Measurements from ENCODE around the gene NRF1. TPM values are rescaled to one million over a fixed set of nuclear protein-coding genes. Genes with fewer than 3 reads are reported as not detected.
A peak's percentile ranks its signal among the peaks of the same experiment; 100 is the strongest.
"Not testable (repeated sequence)": the region's sequence is repeated elsewhere in the genome, so short reads cannot be mapped to it uniquely, and the experiment has no call there.

NRF1 gene
- total RNA-seq, 2 experiments from 2014 or later = 20.5 to 28.9 TPM

DNA sequence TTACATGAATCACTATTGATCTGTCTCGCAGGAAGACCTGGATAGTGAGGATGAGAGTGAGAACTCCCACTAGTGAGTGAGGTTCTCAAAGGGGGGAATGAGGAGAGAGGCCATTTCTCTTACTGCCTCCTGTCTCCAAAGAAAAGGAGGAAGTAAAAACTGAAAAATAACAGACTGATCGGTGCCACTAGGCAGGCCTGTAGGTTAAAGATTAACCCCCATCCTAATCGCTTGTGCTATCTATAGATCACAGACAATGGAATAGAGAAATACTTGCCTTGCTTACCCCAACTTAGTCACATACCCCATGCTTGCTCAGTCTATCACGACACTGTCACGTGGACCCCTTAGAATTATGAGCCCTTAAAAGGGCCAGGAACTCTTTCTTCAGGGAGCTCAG lies 25.3 kb upstream of the NRF1 start:
- H3K27me3 Mint-ChIP-seq; intact Hi-C loops (cut with DNase I, micrococcal nuclease); H3K4me1 Mint-ChIP-seq; DNase-seq; POLR2A ChIA-PET; H3K36me3 Mint-ChIP-seq (ENCODE audit: low read depth); H3K27ac Mint-ChIP-seq; ATAC-seq; H3K4me3 Mint-ChIP-seq: not testable (repeated sequence)
- CTCF ChIA-PET = interaction anchor here (0.9 kb wide), 1 partner anchor 243 kb away, joined by 4 read pairs; no protein-coding TSS in a partner anchor
- H3K9me3 Mint-ChIP-seq (ENCODE audit: low read depth) = peaks cover 21% of the 10 kb centered on the region

DNA sequence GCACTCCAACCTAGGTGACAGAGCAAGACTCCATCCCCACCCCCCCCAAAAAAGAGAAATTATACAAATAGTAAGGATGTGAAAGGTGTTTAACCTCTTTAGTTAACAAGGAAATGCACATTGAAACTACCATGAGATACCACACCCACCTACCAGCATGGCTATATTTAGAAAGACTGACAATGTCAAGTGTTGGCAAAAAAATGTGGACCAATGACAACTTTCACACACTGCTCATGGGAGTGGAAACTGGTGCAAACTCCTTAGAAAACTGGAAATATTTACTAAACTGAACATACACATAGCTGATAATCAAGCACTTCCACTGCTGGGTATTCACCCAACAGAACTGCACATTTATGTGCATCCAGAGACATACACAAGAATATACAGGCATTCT lies 23.3 kb upstream of the NRF1 start:
- H3K27ac Mint-ChIP-seq = no peak overlapping the region
- ATAC-seq = no peak
- H3K27me3 Mint-ChIP-seq = peaks cover 7% of the 10 kb centered on the region
- no peaks in the 10 kb centered on the region for H3K4me1 Mint-ChIP-seq
- DNase-seq = no peak
- peaks cover 21% of the 10 kb centered on the region for H3K9me3 Mint-ChIP-seq (ENCODE audit: low read depth)
- ChIA-PET POLR2A (no interaction called here), CTCF (no interaction called here)
- H3K36me3 Mint-ChIP-seq (ENCODE audit: low read depth) = peaks cover 4% of the 10 kb centered on the region
- no peak overlapping the region for H3K4me3 Mint-ChIP-seq
- intact Hi-C loops (cut with DNase I, micrococcal nuclease) = no loop called here

DNA sequence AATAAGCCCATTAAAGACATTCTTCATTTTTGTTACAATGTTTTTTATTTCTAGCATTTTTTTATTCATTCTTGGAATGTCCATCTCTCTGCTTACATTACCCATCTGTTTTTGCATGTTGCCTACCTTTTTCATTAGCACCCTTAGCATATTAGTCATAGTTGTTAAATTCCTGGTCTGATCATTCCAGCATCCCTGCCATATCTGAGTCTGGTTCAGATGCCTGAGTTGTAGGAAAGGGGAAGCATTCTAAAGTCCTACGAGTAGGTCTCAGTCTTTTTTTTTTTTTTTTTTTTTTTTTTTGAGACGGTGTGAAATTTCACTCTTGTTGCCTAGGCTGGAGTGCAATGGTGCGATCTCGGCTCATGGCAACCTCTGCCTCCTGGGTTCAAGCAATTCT lies 19.7 kb upstream of the NRF1 start:
- CTCF ChIA-PET = interaction anchor here (0.6 kb wide), 1 partner anchor 16 kb away, joined by 3 read pairs; no protein-coding TSS in a partner anchor
- POLR2A ChIA-PET = no interaction called here
- peaks cover 3% of the 10 kb centered on the region for H3K36me3 Mint-ChIP-seq (ENCODE audit: low read depth)
- DNase-seq (no peak), ATAC-seq (no peak)
- H3K4me3 Mint-ChIP-seq = no peak overlapping the region
- no peak overlapping the region for H3K27ac Mint-ChIP-seq
- intact Hi-C loops (cut with DNase I, micrococcal nuclease) = no loop called here
- no peaks in the 10 kb centered on the region for H3K4me1 Mint-ChIP-seq
- H3K27me3 Mint-ChIP-seq = peaks cover 7% of the 10 kb centered on the region
- peaks cover 2% of the 10 kb centered on the region for H3K9me3 Mint-ChIP-seq (ENCODE audit: low read depth)

DNA sequence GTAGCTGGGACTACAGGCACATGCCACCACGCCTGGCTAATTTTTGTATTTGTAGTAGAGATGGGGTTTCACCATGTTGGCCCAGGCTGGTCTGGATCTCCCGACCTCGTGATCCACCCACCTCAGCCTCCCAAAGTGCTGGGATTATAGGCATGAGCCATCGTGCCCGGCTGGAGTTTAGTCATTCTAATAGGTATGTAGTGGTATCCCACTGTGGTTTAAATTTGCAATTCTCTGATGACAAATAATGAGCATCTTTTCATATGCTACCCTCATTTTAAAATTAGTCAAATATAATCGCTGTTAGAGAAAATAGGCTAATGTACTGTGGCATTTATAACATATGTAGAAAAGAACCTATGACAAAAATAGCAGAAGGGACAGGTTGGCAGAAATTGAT lies 15.1 kb upstream of the NRF1 start:
- H3K4me3 Mint-ChIP-seq; POLR2A ChIA-PET; DNase-seq; H3K27ac Mint-ChIP-seq; H3K27me3 Mint-ChIP-seq; H3K9me3 Mint-ChIP-seq (ENCODE audit: low read depth); H3K36me3 Mint-ChIP-seq (ENCODE audit: low read depth); CTCF ChIA-PET; ATAC-seq; H3K4me1 Mint-ChIP-seq: not testable (repeated sequence)
- intact Hi-C loops (cut with DNase I, micrococcal nuclease) = loop anchor here in 1 of 2 experiments (5.0 kb wide), 1 partner anchor 59 kb away; no protein-coding TSS in a partner anchor

DNA sequence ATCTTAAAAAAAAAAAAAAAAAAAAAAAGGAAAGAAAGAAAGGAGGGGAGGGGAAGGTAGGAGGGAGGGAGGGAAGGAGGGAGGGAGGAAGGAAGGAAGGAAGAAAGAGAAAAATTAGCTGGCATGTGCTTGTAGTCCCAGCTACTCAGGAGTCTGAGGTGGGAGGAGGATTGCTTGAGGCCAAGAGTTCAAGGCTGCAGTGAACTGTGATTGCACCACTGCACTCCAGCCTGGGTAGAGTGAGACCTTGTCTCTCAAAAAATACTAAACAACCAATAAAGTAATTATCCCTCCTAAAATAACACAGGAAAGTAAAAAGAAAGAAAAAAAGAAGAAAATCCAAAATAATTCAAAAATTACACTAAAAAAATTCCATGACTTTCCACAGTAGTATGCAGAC lies 13.8 kb upstream of the NRF1 start:
- ATAC-seq (no peak), DNase-seq (no peak)
- no peak overlapping the region for H3K27ac Mint-ChIP-seq
- H3K36me3 Mint-ChIP-seq (ENCODE audit: low read depth) = no peaks in the 10 kb centered on the region
- H3K9me3 Mint-ChIP-seq (ENCODE audit: low read depth) = no peaks in the 10 kb centered on the region
- ChIA-PET CTCF (no interaction called here), POLR2A (no interaction called here)
- H3K4me3 Mint-ChIP-seq = no peak overlapping the region
- H3K4me1 Mint-ChIP-seq = no peaks in the 10 kb centered on the region
- intact Hi-C loops (cut with DNase I, micrococcal nuclease) = loop anchor here in 1 of 2 experiments (5.0 kb wide), 1 partner anchor 60 kb away; no protein-coding TSS in a partner anchor
- H3K27me3 Mint-ChIP-seq = no peaks in the 10 kb centered on the region

DNA sequence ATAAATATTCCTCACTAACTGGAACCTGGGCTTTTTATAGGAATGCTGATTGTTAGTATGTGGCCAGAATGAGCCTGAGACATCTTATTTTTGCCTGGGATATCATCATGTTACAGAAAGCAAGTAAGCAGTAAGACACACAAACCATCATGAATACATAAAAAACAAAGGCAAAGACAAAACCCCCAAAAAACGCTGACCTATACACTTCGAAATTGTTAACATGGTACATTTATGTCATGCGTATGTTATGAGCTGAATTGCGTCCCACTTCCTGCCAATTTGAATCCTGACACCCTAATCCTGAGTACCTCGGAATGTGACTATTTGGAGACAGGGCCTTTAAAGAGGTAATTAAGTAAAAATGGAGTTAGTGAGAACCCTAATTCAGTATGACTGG lies 12.3 kb upstream of the NRF1 start:
- ATAC-seq (no peak), DNase-seq (no peak)
- no peak overlapping the region for H3K27ac Mint-ChIP-seq
- CTCF ChIA-PET = no interaction called here
- H3K36me3 Mint-ChIP-seq (ENCODE audit: low read depth) = no peaks in the 10 kb centered on the region
- intact Hi-C loops (cut with DNase I, micrococcal nuclease) = loop anchor here in 1 of 2 experiments (5.0 kb wide), 1 partner anchor 62 kb away; no protein-coding TSS in a partner anchor
- peaks cover 1% of the 10 kb centered on the region for H3K9me3 Mint-ChIP-seq (ENCODE audit: low read depth)
- no peak overlapping the region for H3K4me3 Mint-ChIP-seq
- peaks cover 10% of the 10 kb centered on the region for H3K4me1 Mint-ChIP-seq
- POLR2A ChIA-PET = no interaction called here
- no peaks in the 10 kb centered on the region for H3K27me3 Mint-ChIP-seq

DNA sequence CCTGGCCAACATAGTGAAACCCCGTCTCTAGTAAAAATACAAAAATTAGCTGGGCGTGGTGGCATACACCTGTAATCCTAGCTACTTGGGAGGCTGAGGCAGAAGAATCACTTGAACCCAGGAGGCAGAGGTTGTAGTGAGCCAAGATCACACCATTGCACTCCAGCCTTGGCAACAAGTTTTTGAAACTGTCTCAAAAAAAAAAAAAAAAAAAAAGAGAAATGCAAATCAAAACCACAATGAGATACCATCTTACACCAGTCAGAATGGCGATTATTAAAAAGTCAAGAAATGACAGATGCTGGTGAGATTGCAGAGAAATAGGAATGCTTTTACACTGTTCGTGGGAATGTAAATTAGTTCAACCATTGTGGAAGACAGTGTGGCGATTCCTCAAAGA lies 7.9 kb upstream of the NRF1 start:
- peaks cover 19% of the 10 kb centered on the region for H3K36me3 Mint-ChIP-seq (ENCODE audit: low read depth)
- CTCF ChIA-PET = interaction anchor here (1.3 to 2.0 kb wide), 2 partner anchors 9 to 11 kb away, joined by 3 to 8 read pairs; no protein-coding TSS in a partner anchor
- not testable (repeated sequence) for H3K27ac Mint-ChIP-seq

DNA sequence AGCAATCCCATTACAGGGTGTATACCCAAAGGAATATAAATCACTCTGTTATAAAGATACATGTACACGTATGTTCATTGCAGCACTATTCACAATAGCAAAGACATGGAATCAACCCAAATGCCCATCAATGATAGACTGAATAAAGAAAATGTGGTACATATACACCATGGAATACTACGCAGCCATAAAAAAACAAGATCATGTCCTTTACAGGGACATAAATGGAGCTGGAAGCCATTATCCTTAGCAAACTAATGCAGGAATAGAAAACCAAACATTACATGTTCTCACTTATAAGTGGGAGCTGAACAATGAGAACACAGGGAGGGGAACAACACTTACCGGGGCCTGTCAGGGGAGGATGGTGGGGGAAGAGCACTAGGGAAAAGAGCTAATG lies 7.5 kb upstream of the NRF1 start:
- DNase-seq; H3K4me3 Mint-ChIP-seq; ATAC-seq; POLR2A ChIA-PET; intact Hi-C loops (cut with DNase I, micrococcal nuclease); H3K27me3 Mint-ChIP-seq; H3K27ac Mint-ChIP-seq; H3K9me3 Mint-ChIP-seq (ENCODE audit: low read depth): not testable (repeated sequence)
- H3K36me3 Mint-ChIP-seq (ENCODE audit: low read depth) = peaks cover 23% of the 10 kb centered on the region
- H3K4me1 Mint-ChIP-seq = peaks cover 35% of the 10 kb centered on the region
- CTCF ChIA-PET = interaction anchor here (1.3 to 2.0 kb wide), 3 partner anchors 8 to 170 kb away, joined by 3 to 8 read pairs (median 5); partner anchors contain the start of gene STRIP2

More for the DNA sequence above, 7.9 kb upstream of the NRF1 start:
- ATAC-seq; H3K27me3 Mint-ChIP-seq; POLR2A ChIA-PET; H3K4me3 Mint-ChIP-seq; intact Hi-C loops (cut with DNase I, micrococcal nuclease); H3K9me3 Mint-ChIP-seq (ENCODE audit: low read depth); DNase-seq: not testable (repeated sequence)
- H3K4me1 Mint-ChIP-seq = peaks cover 34% of the 10 kb centered on the region

DNA sequence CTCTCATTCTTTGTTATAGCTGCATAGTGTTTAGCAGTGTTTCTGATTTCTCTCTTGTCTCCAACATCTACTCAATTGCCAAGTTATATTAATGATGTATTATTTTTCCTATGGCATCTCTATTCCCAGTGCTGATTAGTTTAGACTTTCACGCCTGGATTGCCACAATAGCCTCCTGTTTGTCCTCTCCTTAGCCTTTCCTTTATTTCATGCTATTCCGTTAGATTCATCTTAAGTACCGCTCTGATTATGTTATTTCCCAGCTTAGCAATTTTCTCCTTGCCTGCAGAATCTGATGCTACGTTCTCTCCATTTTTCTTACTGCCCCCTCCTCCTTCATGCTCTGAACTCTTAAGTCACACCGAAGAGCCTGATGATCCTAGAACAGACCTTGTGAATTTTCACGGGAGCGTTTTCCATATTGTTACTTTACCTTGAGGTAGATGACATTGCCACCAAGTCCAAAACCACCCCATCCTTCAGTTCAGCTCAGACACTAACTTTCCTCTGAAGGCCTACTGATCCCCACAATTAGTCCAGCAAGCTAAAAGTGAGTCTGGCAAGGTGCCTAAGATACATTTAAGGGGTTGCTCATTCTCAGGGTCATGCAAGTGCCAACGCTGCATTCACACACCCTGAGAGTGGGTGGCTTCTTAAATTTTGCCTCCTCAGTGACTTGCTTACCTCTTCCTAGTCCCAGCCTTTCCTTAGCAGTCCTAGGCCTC lies 6.6 kb upstream of the NRF1 start:
- Mint-ChIP-seq H3K4me1 (peaks cover 43% of the 10 kb centered on the region), H3K4me3 (no peak overlapping the region), H3K27me3 (no peaks in the 10 kb centered on the region), H3K9me3 (ENCODE audit: low read depth) (peaks cover 3% of the 10 kb centered on the region), H3K36me3 (ENCODE audit: low read depth) (peaks cover 32% of the 10 kb centered on the region), H3K27ac (no peak overlapping the region)
- CTCF ChIA-PET = interaction anchor here (1.6 to 2.1 kb wide), 4 partner anchors 10 to 237 kb away, joined by 3 to 11 read pairs (median 6); partner anchors contain the start of gene STRIP2
- POLR2A ChIA-PET = no interaction called here
- ATAC-seq (no peak), DNase-seq (no peak)
- intact Hi-C loops (cut with DNase I, micrococcal nuclease) = no loop called here

DNA sequence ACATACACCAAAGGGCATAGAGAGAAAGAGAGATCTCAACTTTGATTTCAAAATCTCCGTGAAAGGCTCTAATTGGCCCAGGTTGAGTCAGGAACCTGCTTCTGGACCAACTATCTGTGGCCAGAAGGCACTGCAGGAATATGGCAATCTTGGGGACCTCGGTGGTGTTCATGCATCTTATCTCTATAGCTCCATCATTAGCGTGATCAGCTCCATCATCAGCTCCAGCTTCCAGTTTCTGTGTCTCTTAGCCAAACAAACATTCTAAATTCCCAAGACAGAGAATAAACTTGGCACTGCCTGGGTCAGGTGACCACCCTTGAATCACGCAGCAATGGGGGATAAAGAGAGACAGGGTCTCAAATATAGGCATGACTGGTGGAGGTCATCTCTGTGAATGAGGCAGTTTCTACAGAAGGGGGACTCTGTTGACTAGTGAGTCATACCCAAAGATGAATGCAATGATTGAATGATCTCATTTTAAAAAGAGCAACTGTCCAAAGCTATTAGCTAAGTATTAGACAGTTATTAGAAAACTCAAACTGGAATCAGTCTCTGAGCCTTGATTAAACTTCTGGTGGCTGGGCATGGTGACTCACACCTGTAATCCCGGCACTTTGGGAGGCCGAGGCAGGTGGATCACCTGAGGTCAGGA lies 5.4 kb upstream of the NRF1 start:
- no peak overlapping the region for H3K4me3 Mint-ChIP-seq
- H3K9me3 Mint-ChIP-seq (ENCODE audit: low read depth) = peaks cover 3% of the 10 kb centered on the region
- peaks cover 41% of the 10 kb centered on the region for H3K36me3 Mint-ChIP-seq (ENCODE audit: low read depth)
- DNase-seq = no peak
- ChIA-PET CTCF (interaction anchor here (0.5 to 2.1 kb wide), 6 partner anchors 9 to 505 kb away, joined by 3 to 11 read pairs (median 3); no protein-coding TSS in a partner anchor), POLR2A (no interaction called here)
- H3K27ac Mint-ChIP-seq = no peak overlapping the region
- H3K4me1 Mint-ChIP-seq = peaks cover 53% of the 10 kb centered on the region
- no peaks in the 10 kb centered on the region for H3K27me3 Mint-ChIP-seq
- intact Hi-C loops (cut with DNase I, micrococcal nuclease) = no loop called here
- ATAC-seq = no peak

DNA sequence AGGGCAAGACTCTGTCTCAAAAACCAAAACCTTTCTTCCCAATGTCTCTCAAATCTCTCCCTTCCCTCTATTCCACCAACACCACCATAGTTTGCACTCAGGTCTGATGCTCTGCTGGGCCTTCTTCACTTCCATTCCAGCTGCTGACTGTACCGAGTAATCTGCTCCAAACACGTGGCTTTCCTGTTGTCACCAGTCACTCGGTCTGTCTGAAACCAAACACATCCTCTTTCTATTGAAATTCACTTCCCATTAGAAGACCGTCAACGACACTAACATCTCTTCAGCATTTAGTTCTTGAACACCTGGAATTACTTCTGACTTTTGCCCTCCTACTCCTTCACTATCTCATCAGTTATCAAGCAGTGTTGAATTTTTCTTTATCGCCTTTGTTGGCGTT lies 4.7 kb upstream of the NRF1 start:
- CTCF ChIA-PET = interaction anchor here (0.5 to 2.1 kb wide), 4 partner anchors 9 to 506 kb away, joined by 3 to 11 read pairs (median 4); no protein-coding TSS in a partner anchor
- DNase-seq = no peak
- ATAC-seq = no peak
- Mint-ChIP-seq H3K27me3 (no peaks in the 10 kb centered on the region), H3K9me3 (ENCODE audit: low read depth) (peaks cover 3% of the 10 kb centered on the region), H3K27ac (peak overlapping the region; percentile 55), H3K4me3 (no peak overlapping the region), H3K36me3 (ENCODE audit: low read depth) (peaks cover 41% of the 10 kb centered on the region), H3K4me1 (peaks cover 53% of the 10 kb centered on the region)
- POLR2A ChIA-PET = no interaction called here
- intact Hi-C loops (cut with DNase I, micrococcal nuclease) = no loop called here
